RWPE1 (cell line): ENCODE results near the gene HRH2.

ENCODE experiments used
- CTCF ChIA-PET: fragments of 350-600 bp; sonication (Branson Sonifier 250); formaldehyde crosslinking; extraction: SDS; loops from one replicate; lab custom pipeline; 2021; lab: Yijun Ruan, JAX
- POLR2A ChIA-PET: fragments of 400-600 bp; formaldehyde crosslinking; extraction: SDS; loops from one replicate; lab custom pipeline; 2020; ENCODE audit warnings: antibody characterized with exemption; ENCODE audit not compliant: low non-redundant PET; lab: Yijun Ruan, JAX
- DNase-seq: peaks from one replicate; pipeline ENCODE4 v3.0.0; 2012; ENCODE audit warnings: low spot score
- H3K27ac ChIP-seq: fragments of 450-650 bp; 2 replicates; pipeline ENCODE4 v1.5.1; 2017
- CTCF ChIP-seq: fragments of 450-650 bp; conservative IDR thresholded peaks from 2 replicates; pipeline ENCODE4 v1.5.1; 2017; ENCODE audit warnings: low read depth, mild to moderate bottlenecking

The HRH2 gene

GRCh38 chr5:175731756-175732465, 74.0 kb downstream of the HRH2 start:
- no peak for TF ChIP-seq CTCF
- no peak for DNase-seq
- POLR2A ChIA-PET: no interaction called here
- H3K27ac ChIP-seq: no peak overlapping the region
- CTCF ChIA-PET: interaction anchor here (0.7 to 1.2 kb wide), 2 partner anchors 198 to 602 kb away, joined by 3 to 5 read pairs; no protein-coding TSS in a partner anchor

- CTCF ChIA-PET: interaction anchor here (1.2 kb wide), 1 partner anchor 199 kb away, joined by 5 read pairs; no protein-coding TSS in a partner anchor
- H3K27ac ChIP-seq: no peak overlapping the region
Measured at GRCh38 chr5:175733017-175733416, 75.1 kb downstream of the HRH2 start.

GRCh38 chr5:175734016-175734415, 76.1 kb downstream of the HRH2 start:
- ChIA-PET POLR2A (no interaction called here), CTCF (no interaction called here)
- DNase-seq: no peak
- no peak overlapping the region for H3K27ac ChIP-seq
- TF ChIP-seq CTCF: no peak

More at GRCh38 chr5:175733017-175733416, 75.1 kb downstream of the HRH2 start:
- POLR2A ChIA-PET: no interaction called here
- TF ChIP-seq CTCF: no peak
- no peak for DNase-seq

- no peak overlapping the region for H3K27ac ChIP-seq
- ChIA-PET CTCF (interaction anchor here (0.6 to 0.7 kb wide), 2 partner anchors 170 to 836 kb away, joined by 3 read pairs; no protein-coding TSS in a partner anchor), POLR2A (no interaction called here)
- DNase-seq: no peak
- TF ChIP-seq CTCF: no peak
Measured at GRCh38 chr5:175734501-175734900, 76.6 kb downstream of the HRH2 start.

GRCh38 chr5:175735701-175736100, 77.8 kb downstream of the HRH2 start:
- TF ChIP-seq CTCF: no peak
- H3K27ac ChIP-seq: no peak overlapping the region
- POLR2A ChIA-PET: interaction anchor here (0.5 kb wide), 1 partner anchor 26 kb away, joined by 5 read pairs; no protein-coding TSS in a partner anchor
- CTCF ChIA-PET: no interaction called here
- no peak for DNase-seq

- ChIA-PET CTCF (no interaction called here), POLR2A (no interaction called here)
- no peak for TF ChIP-seq CTCF
- no peak overlapping the region for H3K27ac ChIP-seq
- DNase-seq: no peak
Measured at GRCh38 chr5:175736652-175737051, 78.8 kb downstream of the HRH2 start.
